Measurements from ENCODE around the gene CNKSR3. TPM values are rescaled to one million over a fixed set of nuclear protein-coding genes. Genes with fewer than 3 reads are reported as not detected.

CNKSR3 gene
- total RNA-seq, 1 experiment from 2014 or later, result 10.3 TPM

GRCh38 chr6:154350293-154350692 lies 160.2 kb downstream of the CNKSR3 start:
- BruUV-seq (replicated peaks), result no TSS peak
- Histone ChIP-seq H3K9me3 (ENCODE audit: low read depth, low read length, poor library complexity, severe bottlenecking) (no peaks in the 10 kb centered on the region), H3K27ac (ENCODE audit: low read depth, low read length, poor library complexity, severe bottlenecking) (no peak overlapping the region), H3K4me3 (ENCODE audit: low read depth, low read length, poor library complexity, severe bottlenecking) (no peak overlapping the region), H3K4me1 (ENCODE audit: insufficient read depth, low read length, poor library complexity, severe bottlenecking) (peaks cover 6% of the 10 kb centered on the region), H3K36me3 (ENCODE audit: insufficient read depth, low read length, poor library complexity, severe bottlenecking) (no peaks in the 10 kb centered on the region), H3K27me3 (replicated peaks; ENCODE audit: insufficient read depth, low read depth, low read length, poor library complexity) (no peaks in the 10 kb centered on the region)
- DNase-seq (ENCODE audit: low spot score), result no peak
- ChIA-PET CTCF (no interaction called here), POLR2A (ENCODE audit: low non-redundant PET) (no interaction called here)
- intact Hi-C loops (cut with micrococcal nuclease; ENCODE audit: unreplicated experiment), result no loop called here
- no peak for TF ChIP-seq EZH2 (IDR thresholded peaks at IDR 0.05; ENCODE audit: borderline replicate concordance, low read depth, low read length, poor library complexity, severe bottlenecking)
- TF ChIP-seq CTCF (conservative IDR thresholded peaks at IDR 0.05; ENCODE audit: low read depth, low read length), result no peak

GRCh38 chr6:154347981-154348380 lies 162.5 kb downstream of the CNKSR3 start:
- H3K9me3 ChIP-seq (ENCODE audit: low read depth, low read length, poor library complexity, severe bottlenecking), result no peaks in the 10 kb centered on the region
- ChIA-PET CTCF (no interaction called here), POLR2A (ENCODE audit: low non-redundant PET) (no interaction called here)
- BruUV-seq (replicated peaks), result no TSS peak
- no peaks in the 10 kb centered on the region for H3K27me3 ChIP-seq (replicated peaks; ENCODE audit: insufficient read depth, low read depth, low read length, poor library complexity)
- no peak overlapping the region for H3K27ac ChIP-seq (ENCODE audit: low read depth, low read length, poor library complexity, severe bottlenecking)
- H3K4me3 ChIP-seq (ENCODE audit: low read depth, low read length, poor library complexity, severe bottlenecking), result no peak overlapping the region
- no peak for DNase-seq (ENCODE audit: low spot score)
- H3K36me3 ChIP-seq (ENCODE audit: insufficient read depth, low read length, poor library complexity, severe bottlenecking), result no peaks in the 10 kb centered on the region
- TF ChIP-seq EZH2 (IDR thresholded peaks at IDR 0.05; ENCODE audit: borderline replicate concordance, low read depth, low read length, poor library complexity, severe bottlenecking) (no peak), CTCF (conservative IDR thresholded peaks at IDR 0.05; ENCODE audit: low read depth, low read length) (no peak)
- intact Hi-C loops (cut with micrococcal nuclease; ENCODE audit: unreplicated experiment), result no loop called here
- peaks cover 2% of the 10 kb centered on the region for H3K4me1 ChIP-seq (ENCODE audit: insufficient read depth, low read length, poor library complexity, severe bottlenecking)

- intact Hi-C loops (cut with micrococcal nuclease; ENCODE audit: unreplicated experiment), result loop anchor here (2.0 kb wide), 1 partner anchor 189 kb away; no protein-coding TSS in a partner anchor
- H3K27ac ChIP-seq (ENCODE audit: low read depth, low read length, poor library complexity, severe bottlenecking), result no peak overlapping the region
- CTCF ChIA-PET, result no interaction called here
Observed at GRCh38 chr6:154345811-154346210, 164.7 kb downstream of the CNKSR3 start.

More at GRCh38 chr6:154345811-154346210, 164.7 kb downstream of the CNKSR3 start:
- BruUV-seq (replicated peaks), result no TSS peak
- DNase-seq (ENCODE audit: low spot score), result no peak
- TF ChIP-seq EZH2 (IDR thresholded peaks at IDR 0.05; ENCODE audit: borderline replicate concordance, low read depth, low read length, poor library complexity, severe bottlenecking), result no peak
- TF ChIP-seq CTCF (conservative IDR thresholded peaks at IDR 0.05; ENCODE audit: low read depth, low read length), result no peak
- H3K36me3 ChIP-seq (ENCODE audit: insufficient read depth, low read length, poor library complexity, severe bottlenecking), result no peaks in the 10 kb centered on the region
- POLR2A ChIA-PET (ENCODE audit: low non-redundant PET), result no interaction called here
- no peaks in the 10 kb centered on the region for H3K27me3 ChIP-seq (replicated peaks; ENCODE audit: insufficient read depth, low read depth, low read length, poor library complexity)
- H3K9me3 ChIP-seq (ENCODE audit: low read depth, low read length, poor library complexity, severe bottlenecking), result no peaks in the 10 kb centered on the region
- no peaks in the 10 kb centered on the region for H3K4me1 ChIP-seq (ENCODE audit: insufficient read depth, low read length, poor library complexity, severe bottlenecking)
- H3K4me3 ChIP-seq (ENCODE audit: low read depth, low read length, poor library complexity, severe bottlenecking), result no peak overlapping the region
